ENCODE data around the gene KSR1.
"Not testable (repeated sequence)": the region's sequence is repeated elsewhere in the genome, so short reads cannot be mapped to it uniquely, and the experiment has no call there.

KSR1 gene

DNA sequence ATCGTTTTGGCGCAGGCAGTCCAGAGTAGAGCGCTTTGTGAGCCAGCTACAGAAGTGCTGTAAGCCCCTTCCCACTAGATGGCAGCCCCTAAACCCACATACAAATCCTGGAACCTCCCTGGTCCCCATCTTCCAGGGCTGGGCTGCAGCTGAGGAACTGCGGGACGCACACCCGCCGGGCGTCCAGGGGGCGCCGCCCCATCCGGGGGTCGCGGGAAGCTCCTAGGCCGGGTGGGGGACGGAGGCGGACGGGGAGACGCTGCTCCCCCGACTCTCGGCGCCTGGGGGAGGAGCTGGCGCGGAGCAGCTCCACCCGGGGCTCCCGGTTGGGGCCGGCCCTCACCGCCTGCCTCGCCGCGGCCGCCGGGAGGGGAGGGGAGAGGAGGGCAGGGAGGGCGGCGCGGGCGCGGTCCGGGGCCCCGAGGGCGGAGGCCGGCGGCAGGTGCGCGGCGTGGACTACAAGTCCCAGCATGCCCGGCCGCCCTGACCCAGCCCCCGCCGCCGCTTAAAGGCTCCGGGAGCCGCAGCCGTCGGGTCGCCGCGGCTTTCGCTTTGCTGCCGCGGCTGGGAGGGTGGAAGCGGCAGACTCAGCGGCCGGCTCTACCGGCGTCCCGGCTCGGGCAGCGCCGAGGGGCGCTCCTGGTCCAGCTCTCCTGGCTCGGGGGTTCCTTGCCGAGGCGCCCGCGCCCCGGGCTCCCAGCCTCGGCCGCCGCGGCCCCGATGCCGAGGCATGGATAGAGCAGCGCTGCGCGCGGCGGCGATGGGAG is at the start of gene KSR1:
Gene KSR1 (plus strand): TSS at position 535 of the 767 bp plus-strand sequence. CDS start 196 bp downstream, at position 731.
- DNase-seq = peak; percentile 48

DNA sequence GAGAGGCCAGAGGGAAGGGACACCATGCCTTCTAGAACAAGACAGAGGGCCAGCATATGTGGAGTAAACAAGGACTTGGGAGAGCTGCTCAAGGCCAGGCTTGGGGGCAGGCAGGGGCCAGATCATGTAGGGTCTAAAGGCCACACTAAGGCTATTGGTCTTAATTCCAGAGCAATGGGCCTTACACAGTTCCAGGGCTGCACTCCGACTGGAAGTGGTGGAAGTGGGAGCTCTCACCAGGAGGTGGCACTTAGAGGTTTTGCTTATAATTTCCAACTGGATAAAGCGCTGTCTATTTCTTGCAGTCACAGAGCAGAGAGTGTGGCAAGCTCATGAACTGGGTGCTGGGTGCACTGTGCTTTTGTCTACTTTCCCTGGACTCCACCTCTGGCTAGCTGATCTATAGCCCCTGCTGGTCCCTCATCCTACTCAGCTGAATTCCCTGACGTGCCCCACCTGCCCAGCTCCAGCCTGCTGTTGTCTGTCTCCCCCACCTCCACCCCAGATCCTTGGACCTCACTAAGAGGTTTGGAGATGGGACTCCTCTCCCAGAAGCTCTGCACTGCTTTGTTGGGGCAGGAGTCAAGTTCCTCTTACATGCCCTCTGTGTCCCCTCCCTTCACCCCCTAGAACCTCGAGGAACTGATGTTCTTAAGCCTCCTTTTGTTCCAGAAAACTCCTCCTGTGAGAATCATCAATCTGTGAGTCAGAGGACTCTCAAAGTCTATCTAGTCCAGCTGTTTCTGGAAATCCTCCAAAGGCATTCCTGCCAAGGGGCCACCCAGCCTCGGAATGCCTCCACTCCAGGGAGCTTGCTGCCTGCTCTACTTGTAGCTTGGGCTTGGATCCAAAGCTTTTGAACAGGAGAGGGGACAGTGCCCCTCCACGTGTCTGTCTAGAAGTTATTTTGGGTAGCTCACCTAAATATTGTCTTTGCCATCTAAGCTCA is 48.1 kb upstream of the KSR1 start:
- DNase-seq = peak; percentile 67

GRCh38 chr17:27408891-27409290 is 47.4 kb upstream of the KSR1 start:
- no peak for DNase-seq

DNA sequence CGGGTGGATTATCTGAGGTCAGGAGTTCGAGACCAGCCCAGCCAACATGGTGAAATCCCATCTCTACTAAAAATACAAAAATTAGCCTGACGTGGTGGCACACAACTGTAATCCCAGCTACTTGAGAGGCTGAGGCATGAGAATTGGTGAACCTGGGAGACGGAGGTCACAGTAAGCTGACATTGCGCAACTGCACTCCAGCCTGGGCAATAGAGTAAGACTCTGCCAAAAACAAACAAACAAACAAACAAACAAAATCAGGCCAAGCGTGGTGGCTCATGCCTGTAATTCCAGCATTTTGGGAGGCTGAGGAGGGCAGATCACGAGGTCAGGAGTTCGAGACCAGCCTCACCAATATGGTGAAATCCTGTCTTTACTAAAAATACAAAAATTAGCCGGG is 44.1 kb upstream of the KSR1 start:
- not testable (repeated sequence) for DNase-seq

DNA sequence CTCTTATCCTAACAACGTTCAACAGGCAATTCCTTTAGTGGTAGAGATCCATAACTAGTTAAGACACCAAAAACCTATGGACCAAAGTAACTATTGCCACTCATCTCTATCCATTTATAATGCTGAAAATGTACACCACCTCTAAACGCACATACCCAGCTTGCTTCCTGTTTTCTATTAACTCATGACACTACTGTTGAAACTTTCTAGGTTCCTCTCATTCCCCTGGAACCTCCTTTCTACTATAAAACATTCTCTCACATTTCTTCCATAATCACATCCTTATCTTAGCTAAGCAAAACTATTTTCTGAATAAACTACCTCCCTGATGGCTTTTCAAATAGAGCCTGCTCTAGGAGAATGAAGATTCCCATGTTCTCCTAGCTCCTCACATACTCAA is 42.9 kb upstream of the KSR1 start:
- no peak for DNase-seq

DNA sequence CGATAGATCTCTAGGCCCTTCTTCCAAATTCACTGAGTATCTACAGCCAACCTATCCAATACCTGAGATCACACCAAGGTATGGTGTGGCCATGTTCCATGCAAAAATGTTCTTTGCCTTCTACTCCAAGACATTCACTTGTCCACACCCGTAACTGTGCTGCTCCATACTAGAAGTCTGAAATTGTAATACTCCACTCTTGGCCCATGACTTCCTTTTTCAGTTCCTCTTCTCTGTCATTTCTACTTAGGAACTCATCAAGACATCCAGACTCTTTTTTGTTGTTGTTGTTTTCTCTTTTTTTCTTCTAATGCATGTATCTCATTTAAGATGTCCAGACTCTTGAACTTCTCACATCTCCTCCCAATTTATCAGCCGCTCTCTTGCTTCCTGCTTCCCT is 42.5 kb upstream of the KSR1 start:
- DNase-seq = no peak

DNA sequence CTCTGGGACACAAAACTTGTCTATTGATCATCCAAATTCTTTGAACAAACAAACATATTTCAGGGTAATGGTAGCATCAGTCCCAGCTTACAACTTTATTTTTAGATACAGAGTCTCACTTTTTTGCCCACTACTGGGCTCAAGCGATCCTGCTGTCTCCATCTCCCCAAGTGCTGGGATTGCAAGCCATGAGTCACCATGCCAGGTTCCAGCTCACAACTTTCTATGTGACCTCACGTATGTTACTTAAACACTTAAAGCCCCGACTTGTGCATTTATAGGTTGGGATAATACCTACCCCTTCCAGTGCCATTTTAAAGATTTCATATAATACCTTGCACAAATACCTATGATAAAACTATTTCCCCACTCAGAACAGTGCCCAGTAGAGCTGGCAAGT is 42.0 kb upstream of the KSR1 start:
- DNase-seq = no peak

DNA sequence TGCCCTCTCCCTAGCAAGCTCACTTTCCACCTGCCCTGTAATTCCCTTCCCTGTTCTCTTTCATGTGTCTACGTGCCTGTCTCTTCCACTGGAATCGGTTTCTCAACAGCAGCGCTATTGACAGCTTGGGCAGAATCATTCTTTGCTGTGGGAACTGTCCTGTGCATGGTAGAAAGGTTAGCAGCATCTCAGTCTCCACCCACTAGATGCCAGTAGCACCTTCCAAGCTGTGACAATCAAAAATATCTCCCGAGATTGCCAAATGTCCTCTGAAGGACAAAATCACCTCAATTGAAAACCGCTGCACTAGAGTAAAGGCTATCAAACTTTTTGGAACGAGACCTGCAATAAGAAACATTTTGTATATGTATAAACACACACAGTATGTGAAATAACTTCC is 41.6 kb upstream of the KSR1 start:
- DNase-seq = no peak

GRCh38 chr17:27415120-27415795 is 41.0 kb upstream of the KSR1 start:
- DNase-seq = no peak

DNA sequence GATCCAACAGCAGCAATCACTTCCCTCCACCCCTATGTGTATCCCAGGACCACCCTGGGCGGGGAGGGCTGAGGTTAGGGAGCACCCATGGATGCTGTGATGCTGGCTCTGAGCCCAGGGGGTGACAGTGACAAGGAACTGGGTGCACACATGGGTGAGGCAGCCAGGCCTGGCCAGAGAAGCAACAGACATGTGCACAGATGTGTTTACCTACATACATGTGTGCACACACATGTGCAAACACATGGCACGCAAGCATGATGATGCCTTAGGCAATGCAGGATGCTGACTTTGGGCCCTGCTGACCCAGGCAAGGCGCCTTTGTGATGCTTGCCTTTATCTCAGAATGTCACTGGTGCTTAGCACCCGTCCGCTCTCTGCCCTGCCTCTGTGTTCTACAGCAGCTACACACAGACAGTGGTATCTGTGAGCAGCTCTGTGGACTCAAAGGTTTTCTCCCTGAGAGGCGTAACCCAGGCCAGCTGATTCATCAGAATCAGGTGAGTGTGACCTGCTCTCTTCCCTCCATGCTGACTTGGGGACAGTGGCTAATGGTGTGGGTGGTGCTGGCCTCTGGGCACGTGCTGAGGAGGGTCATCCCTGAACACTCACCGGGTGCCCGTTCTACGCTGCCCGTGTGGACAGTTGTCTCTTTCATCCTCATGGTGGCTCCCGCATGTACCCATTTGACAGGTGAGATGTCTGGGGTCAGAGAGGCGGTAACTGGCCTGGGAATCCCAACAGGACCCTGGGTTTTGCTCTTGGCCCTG is 38.5 kb upstream of the KSR1 start:
- DNase-seq = no peak

DNA sequence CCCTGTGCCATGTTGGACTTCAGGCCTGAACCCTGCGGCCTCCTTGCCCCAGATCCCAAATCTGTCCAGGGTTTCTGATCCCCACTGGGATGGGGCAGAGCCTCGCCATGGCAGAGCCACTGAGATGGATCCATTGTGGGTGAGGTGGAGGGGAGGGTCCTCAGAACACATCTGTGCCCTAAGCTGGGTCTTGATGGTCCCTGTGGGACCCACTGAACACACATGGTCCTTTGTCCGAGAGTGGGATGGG is 38.0 kb upstream of the KSR1 start:
- DNase-seq = no peak

GRCh38 chr17:27419156-27419555 is 37.1 kb upstream of the KSR1 start:
- no peak for DNase-seq

- no peak for DNase-seq
Measured at GRCh38 chr17:27420211-27420950, 35.9 kb upstream of the KSR1 start.

GRCh38 chr17:27421111-27421510 is 35.1 kb upstream of the KSR1 start:
- no peak for DNase-seq

DNA sequence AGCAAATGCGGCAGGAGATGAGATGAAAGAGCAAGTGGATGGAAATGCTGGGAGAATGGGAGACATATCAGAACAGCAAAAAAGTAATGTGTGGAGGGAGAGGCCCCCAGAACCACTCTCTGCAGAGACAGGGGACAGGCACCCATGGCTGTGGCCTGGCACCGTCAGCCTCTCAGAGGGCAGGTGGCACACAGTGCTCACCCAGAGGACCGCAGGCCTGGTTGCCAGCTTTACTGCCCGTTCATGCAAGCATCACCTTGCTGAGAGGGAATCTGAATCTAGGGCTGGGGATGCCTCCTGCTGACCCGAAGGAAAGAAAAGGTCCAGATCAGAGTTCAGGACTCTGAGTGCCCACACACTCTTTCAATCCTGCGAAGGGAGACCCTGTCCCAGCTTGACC is 34.6 kb upstream of the KSR1 start:
- not testable (repeated sequence) for DNase-seq

DNA sequence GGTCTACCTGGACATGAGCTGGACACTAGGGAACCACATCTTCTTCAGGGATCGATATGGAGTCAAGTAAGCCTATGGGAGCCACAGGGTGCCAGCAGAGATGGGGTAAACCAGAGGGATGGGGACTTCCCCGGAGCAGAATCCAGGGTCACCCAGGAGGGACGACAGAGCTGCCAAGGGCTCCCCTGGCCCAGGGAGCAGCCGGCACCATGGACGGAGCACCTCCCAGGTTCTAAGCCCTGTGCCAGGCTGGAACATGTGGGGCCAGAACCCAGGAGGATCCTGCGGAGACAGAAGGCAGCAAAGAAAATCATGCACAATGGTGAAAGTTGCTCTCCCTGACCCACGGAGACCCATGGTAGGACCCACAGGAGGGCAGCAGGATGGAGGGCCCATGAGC is 33.6 kb upstream of the KSR1 start:
- no peak for DNase-seq

DNA sequence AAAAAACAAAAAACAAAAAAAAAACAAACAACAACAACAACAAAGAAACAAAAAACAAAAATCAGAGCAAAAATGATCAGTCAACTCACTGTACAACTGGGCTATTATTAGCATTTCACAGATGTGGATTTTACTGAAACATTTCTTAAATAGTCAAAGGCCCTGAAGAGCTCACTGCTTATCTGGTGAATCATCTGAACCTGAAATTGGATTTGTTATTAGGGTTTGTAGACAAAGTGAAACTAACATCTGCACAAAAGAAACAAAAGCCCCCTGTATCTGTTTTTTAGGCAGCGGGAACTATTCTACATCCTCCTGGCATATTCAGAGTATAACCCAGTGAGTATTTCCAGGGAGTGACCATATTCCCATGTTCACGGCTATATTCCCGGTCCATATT is 32.6 kb upstream of the KSR1 start:
- no peak for DNase-seq

GRCh38 chr17:27424516-27424915 is 31.7 kb upstream of the KSR1 start:
- DNase-seq = no peak

DNA sequence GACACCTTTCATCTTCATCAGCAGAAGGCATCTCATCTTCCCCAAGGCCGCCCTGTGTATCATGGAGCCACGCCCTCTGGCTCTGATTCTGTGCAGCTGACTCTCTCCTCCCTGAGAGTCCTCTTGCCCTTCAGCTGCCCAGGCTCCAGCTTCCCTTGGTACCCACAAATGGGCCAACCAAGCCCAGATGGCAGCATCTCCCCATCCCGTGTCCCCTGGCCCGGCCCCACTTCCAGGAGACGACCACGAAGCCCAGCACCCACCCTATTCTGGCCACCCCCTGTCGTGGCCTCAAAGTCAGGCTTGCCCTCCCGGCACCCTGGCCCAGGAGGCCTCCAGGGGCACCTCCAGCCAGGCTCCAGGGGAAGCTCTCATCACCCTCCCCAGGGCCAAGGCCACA is 31.3 kb upstream of the KSR1 start:
- no peak for DNase-seq

GRCh38 chr17:27425571-27425970 is 30.7 kb upstream of the KSR1 start:
- DNase-seq = not testable (repeated sequence)

GRCh38 chr17:27425991-27426390 is 30.3 kb upstream of the KSR1 start:
- DNase-seq = no peak

DNA sequence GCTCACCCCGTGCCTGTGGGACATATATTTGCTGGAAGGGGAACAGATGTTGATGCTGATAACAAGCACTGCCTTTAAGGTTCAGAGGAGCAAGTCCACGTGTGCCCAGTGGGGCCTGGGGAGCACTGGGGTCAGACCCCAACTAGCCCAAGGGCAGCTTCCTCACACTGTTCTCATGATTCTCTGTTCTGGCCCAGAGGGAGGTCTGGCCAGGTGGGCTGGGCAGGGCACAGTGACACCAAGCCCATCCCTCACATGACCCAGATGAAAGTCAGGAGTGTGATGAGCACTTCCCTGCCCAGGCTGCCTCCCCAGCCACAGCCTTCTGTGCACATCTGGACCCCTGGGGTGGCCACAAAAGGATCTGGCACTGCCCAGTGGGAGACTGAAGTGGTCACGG is 29.8 kb upstream of the KSR1 start:
- DNase-seq = not testable (repeated sequence)

Data from T1000 (cell line).